ENCODE measurements around the gene SREBF2. TPM values are rescaled to one million over a fixed set of nuclear protein-coding genes. Genes with fewer than 3 reads are reported as not detected.
A peak's percentile ranks its signal among the peaks of the same experiment; 100 is the strongest.

SREBF2 gene
- total RNA-seq, 2 donors from 2014 or later, result 48.3 to 65.3 TPM

DNA sequence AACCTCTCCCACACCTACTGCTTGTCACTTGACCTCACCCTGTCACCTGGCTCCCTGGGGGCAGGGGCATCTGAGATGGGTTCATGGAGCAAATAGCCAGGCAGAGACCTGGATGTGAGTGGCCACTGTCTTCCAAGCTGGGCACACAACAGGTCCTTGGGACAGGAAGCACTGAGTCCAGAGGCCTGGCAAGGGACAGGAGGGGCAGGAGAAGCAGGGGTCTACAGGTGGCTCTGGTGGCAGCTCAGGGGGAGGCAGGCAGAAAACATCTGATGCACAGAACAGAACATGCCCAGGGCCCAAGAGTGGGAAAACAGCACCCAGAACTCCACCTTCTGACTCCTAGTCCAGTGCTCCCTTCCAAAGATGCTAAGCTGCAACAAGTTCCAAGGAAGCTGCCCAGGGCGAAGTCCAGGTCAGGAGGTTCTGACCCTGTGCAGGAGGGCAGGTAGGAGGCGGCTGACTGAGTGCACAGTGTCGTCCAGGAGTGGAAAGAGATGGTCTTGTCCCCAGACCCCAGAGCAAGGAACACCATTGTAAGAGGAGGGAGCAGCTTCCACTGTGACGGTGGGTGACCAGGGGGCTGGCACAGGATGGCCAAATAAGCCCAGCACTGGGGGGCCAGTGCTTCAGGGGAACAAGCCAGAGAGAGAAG, 90.2 kb downstream of the SREBF2 start:
- no peak for TF ChIP-seq CTCF (IDR thresholded peaks at IDR 0.05)
- DNase-seq (ENCODE audit: low spot score), result no peak
- H3K4me1 ChIP-seq (ENCODE audit: control insufficient read depth in 1 of 2, low read depth in 2 of 2), result peaks cover 10 to 20% of the 10 kb centered on the region in 2 donors
- ATAC-seq (ENCODE audit: insufficient number of reproducible peaks, low FRiP score, low read depth), result no peak
- H3K27me3 ChIP-seq (replicated peaks; ENCODE audit: insufficient read depth), result no peaks in the 10 kb centered on the region
- H3K27ac ChIP-seq, result no peak overlapping the region
- H3K36me3 ChIP-seq, result no peaks in the 10 kb centered on the region
- H3K4me3 ChIP-seq, result no peak overlapping the region
- no peaks in the 10 kb centered on the region for H3K9me3 ChIP-seq

DNA sequence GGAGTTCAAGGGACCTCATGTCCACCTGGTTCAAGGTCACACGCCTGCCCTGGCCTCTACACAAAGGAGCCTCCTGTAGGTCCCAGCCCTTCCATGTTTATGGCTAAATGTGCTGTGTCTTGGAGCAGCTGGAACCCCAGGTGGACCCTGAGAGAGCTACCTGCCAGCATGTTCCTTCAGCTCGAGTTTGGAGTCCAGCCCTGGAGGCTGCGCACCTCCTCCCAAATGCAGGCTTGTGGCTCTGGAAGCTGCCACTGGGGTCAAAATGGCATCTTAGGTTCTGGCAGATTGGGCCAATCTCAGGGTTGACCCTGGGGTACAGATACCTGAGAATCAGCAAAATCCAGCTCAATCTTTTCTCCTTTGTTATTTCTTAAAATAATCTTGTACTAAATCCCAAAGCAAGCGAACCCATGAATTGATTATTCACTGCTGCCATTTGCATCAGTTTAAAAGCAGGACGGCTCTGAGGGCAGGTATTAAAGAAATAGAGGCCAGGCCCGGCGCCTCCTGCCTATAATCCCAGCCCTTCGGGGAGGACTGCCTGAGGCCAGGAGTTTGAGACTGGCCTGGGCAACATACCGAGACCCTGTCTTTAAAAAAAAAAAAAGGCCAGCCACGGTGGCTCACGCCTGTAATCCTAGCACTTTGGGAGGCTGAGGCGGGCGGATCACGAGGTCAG, 90.8 kb downstream of the SREBF2 start:
- no peak overlapping the region for H3K27ac ChIP-seq
- no peak for TF ChIP-seq CTCF (IDR thresholded peaks at IDR 0.05)
- ATAC-seq (ENCODE audit: insufficient number of reproducible peaks, low FRiP score, low read depth), result no peak
- no peaks in the 10 kb centered on the region for H3K36me3 ChIP-seq
- H3K4me1 ChIP-seq (ENCODE audit: control insufficient read depth in 1 of 2, low read depth in 2 of 2), result peaks cover 10 to 15% of the 10 kb centered on the region in 2 donors
- no peak for DNase-seq (ENCODE audit: low spot score)
- no peaks in the 10 kb centered on the region for H3K9me3 ChIP-seq
- no peak overlapping the region for H3K4me3 ChIP-seq
- H3K27me3 ChIP-seq (replicated peaks; ENCODE audit: insufficient read depth), result no peaks in the 10 kb centered on the region

DNA sequence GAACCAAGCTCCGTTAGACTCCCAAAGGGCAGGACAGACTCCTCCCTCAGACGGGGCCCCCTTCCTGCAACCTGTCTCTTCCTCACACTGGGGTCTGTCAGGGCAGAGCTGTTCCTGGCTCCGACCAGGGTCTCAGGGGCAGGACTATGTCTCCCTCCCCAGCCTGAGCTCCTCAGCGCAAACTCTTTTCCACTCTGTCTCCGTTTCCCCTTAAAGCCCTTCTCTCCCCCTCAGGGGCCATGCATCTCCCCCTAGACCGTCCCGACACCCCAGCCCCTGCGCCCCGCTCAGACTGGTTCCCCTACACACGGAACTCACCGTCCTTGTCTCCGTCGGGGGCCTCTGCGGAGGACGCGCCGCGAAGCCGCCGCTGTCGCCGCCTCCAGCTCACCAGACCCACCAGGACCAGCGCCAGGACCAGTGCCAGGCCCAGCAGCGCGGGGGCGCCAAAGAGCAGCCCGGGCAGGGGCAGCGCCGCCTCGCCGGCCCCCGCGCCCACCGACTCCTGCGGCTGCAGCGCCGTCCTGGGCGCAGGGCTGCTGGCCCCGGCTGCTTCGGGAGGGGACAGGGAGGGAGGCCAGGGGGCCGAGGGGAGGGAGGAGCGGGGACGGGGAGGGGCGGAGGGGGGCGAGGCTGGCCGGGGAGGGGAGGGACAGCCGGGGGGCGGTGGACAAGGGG, 93.0 kb downstream of the SREBF2 start:
- no peaks in the 10 kb centered on the region for H3K27me3 ChIP-seq (replicated peaks; ENCODE audit: insufficient read depth)
- no peak overlapping the region for H3K27ac ChIP-seq
- H3K36me3 ChIP-seq, result no peaks in the 10 kb centered on the region
- no peaks in the 10 kb centered on the region for H3K9me3 ChIP-seq
- DNase-seq (ENCODE audit: low spot score) (no peak), ATAC-seq (ENCODE audit: insufficient number of reproducible peaks, low FRiP score, low read depth) (no peak)
- TF ChIP-seq CTCF (IDR thresholded peaks at IDR 0.05), result peak; percentile 13
- peak overlapping the region; percentile 60 for H3K4me3 ChIP-seq
- no peaks in the 10 kb centered on the region for H3K4me1 ChIP-seq (ENCODE audit: control insufficient read depth in 1 of 2, low read depth in 2 of 2)

DNA sequence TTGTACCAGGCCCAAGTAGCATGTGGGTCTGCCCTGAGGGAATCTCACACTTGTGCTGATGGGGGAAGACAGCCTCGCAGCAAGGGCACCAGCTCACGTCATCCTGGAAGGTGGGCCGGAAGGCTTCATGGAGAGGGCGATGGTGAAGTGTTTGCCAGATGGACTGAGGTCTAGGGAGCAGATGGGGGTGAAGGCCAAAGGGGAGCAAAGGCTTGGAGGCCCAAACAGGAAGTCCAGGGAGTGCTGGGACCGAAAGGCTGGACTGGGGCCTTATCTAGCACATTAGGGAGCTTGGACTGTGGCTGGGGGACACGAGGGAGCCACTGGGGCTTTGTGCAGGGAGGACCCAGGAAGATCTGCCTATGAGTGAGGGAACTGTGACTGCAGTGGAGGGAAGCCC, 94.9 kb downstream of the SREBF2 start:
- no peak for TF ChIP-seq CTCF (IDR thresholded peaks at IDR 0.05)
- DNase-seq (ENCODE audit: low spot score) (no peak), ATAC-seq (ENCODE audit: insufficient number of reproducible peaks, low FRiP score, low read depth) (no peak)
- H3K9me3 ChIP-seq, result no peaks in the 10 kb centered on the region
- H3K27ac ChIP-seq, result no peak overlapping the region
- H3K4me1 ChIP-seq (ENCODE audit: control insufficient read depth in 1 of 2, low read depth in 2 of 2), result no peaks in the 10 kb centered on the region
- no peaks in the 10 kb centered on the region for H3K27me3 ChIP-seq (replicated peaks; ENCODE audit: insufficient read depth)
- H3K4me3 ChIP-seq, result no peak overlapping the region
- H3K36me3 ChIP-seq, result no peaks in the 10 kb centered on the region
